ENCODE measurements around the gene SKAP2. TPM values are rescaled to one million over a fixed set of nuclear protein-coding genes. Genes with fewer than 3 reads are reported as not detected.

The SKAP2 gene
- total RNA-seq, 1 experiment from 2014 or later: 30.7 TPM

- intact Hi-C loops (cut with micrococcal nuclease): no loop called here
- no peaks in the 10 kb centered on the region for H4K20me1 ChIP-seq (ENCODE audit: insufficient read depth)
- no peaks in the 10 kb centered on the region for H3K27me3 ChIP-seq (ENCODE audit: insufficient read depth, low read length)
- no peak overlapping the region for H3K4me3 ChIP-seq (replicated peaks in 1 of 2; ENCODE audit: low read depth in 1 of 2, low read length in 2 of 2)
- ATAC-seq (no peak), DNase-seq (ENCODE audit: low read depth, low spot score) (no peak)
- ChIA-PET RAD21 (ENCODE audit: low non-redundant PET in 1 of 2, low total read pairs in 2 of 2, uncharacterized antibody in 2 of 2, unreplicated experiment in 2 of 2) (no interaction called here), CTCF (no interaction called here), POLR2A (no interaction called here)
- H3K4me1 ChIP-seq (ENCODE audit: control insufficient read depth in 1 of 2, insufficient read depth in 2 of 2, low read length in 2 of 2): peaks cover 0 to 3% of the 10 kb centered on the region in 2 experiments; a peak in 1 of 4 replicates
- H3K9me3 ChIP-seq (ENCODE audit: control insufficient read depth in 1 of 2, insufficient read depth in 1 of 2, low read depth in 1 of 2, low read length in 2 of 2): no peaks in the 10 kb centered on the region
- H3K36me3 ChIP-seq (ENCODE audit: control insufficient read depth in 1 of 2, insufficient read depth in 2 of 2, low read length in 2 of 2): no peaks in the 10 kb centered on the region
- no TSS peak for BruUV-seq (replicated peaks)
- H3K9ac ChIP-seq (ENCODE audit: low read length): no peak overlapping the region
- H3K79me2 ChIP-seq (ENCODE audit: insufficient read depth, low read length): no peaks in the 10 kb centered on the region
- no peak overlapping the region for H2AFZ ChIP-seq (ENCODE audit: low read depth, low read length, poor library complexity, severe bottlenecking)
- TF ChIP-seq YY1 (IDR thresholded peaks at IDR 0.05; ENCODE audit: extremely low read depth, insufficient replicate concordance, low read depth, low read length) (no peak), ZFX (IDR thresholded peaks at IDR 0.05) (no peak), ATF3 (IDR thresholded peaks at IDR 0.05) (no peak), REST (IDR thresholded peaks at IDR 0.05; ENCODE audit: low read depth) (no peak), POLR2AphosphoS5 (IDR thresholded peaks at IDR 0.05; ENCODE audit: low read depth, low read length) (no peak), ELF1 (IDR thresholded peaks at IDR 0.05; ENCODE audit: borderline replicate concordance, low read depth) (no peak), EZH2phosphoT487 (IDR thresholded peaks at IDR 0.05; ENCODE audit: borderline replicate concordance) (no peak), JUND (IDR thresholded peaks at IDR 0.05) (no peak), CBX3 (IDR thresholded peaks at IDR 0.05; ENCODE audit: low read depth) (no peak), SP1 (IDR thresholded peaks at IDR 0.05; ENCODE audit: low read depth) (no peak), CTCF (IDR thresholded peaks at IDR 0.05 in 2 of 3, conservative IDR thresholded peaks at IDR 0.05 in 1 of 3; ENCODE audit: borderline replicate concordance in 1 of 3, insufficient read depth in 1 of 3, low read depth in 2 of 3, low read length in 2 of 3) (no peak), ZNF274 (IDR thresholded peaks at IDR 0.05; ENCODE audit: low read depth, low read length) (no peak)
- no peaks in the 10 kb centered on the region for H3K9me2 ChIP-seq (ENCODE audit: insufficient read depth)
- no peak overlapping the region for H3K4me2 ChIP-seq (ENCODE audit: low read length)
- no peak overlapping the region for H3K27ac ChIP-seq (ENCODE audit: low read depth, low read length)
These were observed 234.7 kb downstream of the SKAP2 start for GRCh38 chr7:26629696-26630095.
